GM19043 (cell line): ENCODE measurements around the gene RHOV.

Source experiments
- ATAC-seq: cut with Tn5 transposase; IDR thresholded peaks from one replicate; pipeline ENCODE4 v1.9.1; 2021; ENCODE audit warnings: low read depth; ENCODE audit not compliant: unreplicated experiment

The RHOV gene

DNA sequence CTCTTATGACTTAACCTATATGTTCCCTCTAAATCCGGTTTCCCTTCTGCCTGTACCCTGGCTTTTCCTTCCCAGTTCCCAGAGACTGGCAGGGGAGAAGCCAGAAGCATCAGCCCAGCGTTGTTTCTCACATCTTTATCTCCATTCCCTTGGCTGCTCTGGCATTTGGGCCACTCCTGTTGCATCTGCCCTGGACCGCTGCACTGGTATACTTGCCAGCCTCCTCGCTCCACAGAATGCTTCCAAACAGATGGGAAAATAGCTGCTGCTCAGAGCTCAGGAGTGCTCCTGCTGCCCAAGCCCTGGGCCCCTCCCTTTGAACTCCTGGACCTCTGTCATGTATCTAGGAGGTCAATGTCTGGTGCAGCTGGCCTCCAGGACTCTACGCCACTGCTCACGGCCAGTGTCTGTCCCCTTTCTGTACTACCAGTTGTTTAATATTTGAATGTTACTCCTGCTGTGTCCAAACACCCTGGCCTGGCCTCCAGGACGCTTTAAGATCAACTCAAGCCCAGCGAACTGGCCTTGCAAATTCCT lies 23.4 kb downstream of the RHOV start:
- ATAC-seq: no peak

DNA sequence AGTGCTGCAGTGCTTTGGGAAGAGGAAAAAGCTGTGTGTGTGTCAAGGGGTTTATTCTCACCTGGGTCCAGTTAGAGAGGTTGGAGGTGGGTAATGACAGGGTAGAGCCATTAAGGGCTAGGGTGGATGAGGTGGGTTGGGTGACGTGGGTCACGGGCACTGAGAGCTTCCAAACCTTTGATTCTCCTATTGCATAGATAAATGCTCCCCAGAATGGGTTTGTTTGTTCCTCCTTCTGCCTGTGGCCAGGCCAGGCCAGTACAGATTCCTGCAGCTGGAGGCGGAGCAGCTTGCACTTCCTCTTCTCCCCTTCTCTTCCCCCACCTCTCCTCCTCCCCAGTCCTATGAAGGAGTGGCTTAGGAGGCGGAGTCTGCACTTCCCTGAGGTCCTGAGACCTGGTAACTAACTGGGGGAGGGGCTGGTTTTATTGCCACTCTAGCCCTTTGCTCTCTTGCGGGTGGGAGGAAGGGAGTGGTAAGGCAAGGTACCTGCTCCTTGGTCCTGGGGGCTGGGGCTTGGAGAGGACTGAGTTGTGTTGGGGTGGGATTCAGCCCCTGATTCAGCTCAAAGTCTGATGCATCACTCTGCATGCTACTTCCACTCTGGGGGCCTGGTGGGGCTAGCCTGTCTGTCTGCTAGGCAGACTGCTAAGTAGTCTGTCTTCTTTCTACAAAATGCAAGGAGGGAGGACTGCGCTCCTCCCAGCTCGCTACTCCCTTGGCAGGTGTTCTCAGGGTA lies 26.6 kb downstream of the RHOV start:
- peak; percentile 68 for ATAC-seq

DNA sequence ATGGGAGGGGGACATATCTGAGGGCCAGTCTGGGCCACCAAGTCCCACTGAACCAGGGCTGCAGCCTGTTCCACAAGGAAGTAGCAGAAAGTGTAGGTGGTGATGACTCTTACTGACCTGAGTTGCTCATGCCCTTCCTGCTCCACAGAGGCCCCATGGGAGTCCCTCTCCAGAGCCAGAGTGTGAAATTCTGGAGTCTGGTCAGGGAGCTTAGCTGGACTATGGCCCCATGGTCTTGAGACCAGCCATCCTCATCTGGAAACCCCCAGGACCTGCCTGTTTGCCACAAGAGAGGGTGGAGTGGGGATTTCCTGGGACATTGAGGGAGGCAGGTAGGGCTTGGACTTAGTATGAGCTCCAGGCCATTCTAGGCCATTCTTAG lies 27.2 kb downstream of the RHOV start:
- no peak for ATAC-seq

DNA sequence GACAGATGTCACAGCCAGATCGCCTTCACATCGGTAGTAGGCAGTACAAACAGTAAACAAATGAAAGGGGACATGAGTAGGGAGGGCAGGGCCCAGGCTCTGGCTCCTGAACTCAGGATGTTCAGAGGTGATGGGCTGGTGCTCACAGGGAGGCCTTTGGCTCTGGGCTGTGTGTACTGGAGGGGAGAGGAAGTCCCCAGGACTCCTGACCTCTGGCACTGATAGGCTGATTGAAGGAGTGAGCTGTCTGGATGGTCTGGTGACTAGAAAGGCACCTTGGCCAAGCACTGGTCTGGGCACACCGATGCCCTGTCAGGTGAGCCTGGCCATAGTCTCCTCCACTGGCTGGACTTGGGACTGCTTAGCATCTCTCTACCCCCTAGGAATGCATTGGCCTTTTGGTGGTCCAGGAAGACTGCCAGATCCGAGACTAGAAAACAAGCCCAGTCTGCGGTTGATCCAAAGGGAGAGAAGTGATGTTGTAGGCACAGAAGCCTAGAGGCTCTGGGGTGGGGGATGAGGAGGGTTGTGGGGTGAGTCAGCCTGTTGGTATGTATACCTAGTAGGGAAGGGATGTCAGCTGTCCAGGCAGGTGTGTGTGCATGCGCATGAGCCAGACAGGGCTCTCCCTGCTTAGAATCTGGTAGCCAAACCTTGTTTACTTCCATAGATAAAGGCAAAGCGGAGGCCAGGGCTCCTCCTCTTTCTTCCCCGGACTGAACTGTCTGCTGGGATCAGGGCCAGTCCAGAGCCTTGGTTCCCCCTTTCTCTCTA lies 28.3 kb downstream of the RHOV start:
- ATAC-seq: no peak

DNA sequence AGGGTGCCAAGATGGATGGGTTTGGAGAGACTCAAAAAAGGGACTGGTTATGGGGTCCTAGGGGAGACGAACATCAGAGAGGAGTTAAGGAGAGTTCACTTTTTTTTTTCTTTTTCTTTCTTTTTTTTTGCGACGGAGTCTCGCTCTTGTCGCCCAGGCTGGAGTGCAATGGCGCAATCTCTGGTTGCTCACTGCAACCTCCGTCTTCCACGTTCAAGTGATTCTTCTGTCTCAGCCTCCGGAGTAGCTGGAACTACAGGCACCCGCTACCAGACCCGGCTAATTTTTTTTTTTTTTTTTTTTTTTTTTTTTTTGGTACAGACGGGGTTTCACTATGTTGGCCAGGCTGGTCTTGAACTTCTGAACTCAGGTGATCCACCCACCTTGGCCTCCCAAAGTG lies 29.0 kb downstream of the RHOV start:
- no peak for ATAC-seq

DNA sequence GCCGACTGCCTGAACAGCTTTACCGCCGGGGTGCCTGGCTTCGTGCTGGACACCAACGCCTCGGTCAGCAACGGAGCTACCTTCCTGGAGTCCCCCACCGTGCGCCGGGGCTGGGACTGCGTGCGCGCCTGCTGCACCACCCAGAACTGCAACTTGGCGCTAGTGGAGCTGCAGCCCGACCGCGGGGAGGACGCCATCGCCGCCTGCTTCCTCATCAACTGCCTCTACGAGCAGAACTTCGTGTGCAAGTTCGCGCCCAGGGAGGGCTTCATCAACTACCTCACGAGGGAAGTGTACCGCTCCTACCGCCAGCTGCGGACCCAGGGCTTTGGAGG lies 29.4 kb downstream of the RHOV start:
- no peak for ATAC-seq

DNA sequence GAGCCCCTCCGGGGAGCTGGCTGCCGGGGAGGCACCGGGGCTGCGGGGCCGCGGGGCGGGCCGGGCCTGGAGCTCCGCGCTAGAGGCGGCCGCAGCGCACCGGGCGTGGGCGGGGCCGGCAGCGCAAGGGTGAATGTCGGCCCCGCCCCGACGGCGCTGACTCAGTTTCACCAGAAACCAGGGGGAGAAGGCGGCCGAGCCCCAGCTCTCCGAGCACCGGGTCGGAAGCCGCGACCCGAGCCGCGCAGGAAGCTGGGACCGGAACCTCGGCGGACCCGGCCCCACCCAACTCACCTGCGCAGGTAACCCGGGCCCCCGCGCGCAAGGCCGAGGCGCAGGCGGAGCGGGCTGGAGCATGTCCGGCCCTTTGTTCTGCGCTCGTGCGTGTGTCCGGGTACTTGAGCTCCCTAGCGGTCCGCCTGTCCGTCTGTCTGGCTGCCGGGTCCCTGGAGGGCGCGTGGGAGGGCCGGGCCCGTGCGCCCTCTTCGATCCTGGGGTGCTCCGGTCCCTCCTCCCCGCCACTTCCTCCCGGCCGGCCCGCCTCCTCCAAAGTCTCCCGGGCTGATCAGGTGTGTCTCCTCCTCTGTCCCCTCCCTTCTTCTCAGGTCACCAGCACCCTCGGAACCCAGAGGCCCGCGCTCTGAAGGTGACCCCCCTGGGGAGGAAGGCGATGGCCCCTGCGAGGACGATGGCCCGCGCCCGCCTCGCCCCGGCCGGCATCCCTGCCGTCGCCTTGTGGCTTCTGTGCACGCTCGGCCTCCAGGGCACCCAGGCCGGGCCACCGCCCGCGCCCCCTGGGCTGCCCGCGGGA lies 29.9 kb downstream of the RHOV start, which contains the start of gene SPINT1:
TSS of gene SPINT1 (plus strand) at position 164 of the 811 bp plus-strand sequence. CDS start at position 671, 507 bp downstream.
- ATAC-seq: no peak

DNA sequence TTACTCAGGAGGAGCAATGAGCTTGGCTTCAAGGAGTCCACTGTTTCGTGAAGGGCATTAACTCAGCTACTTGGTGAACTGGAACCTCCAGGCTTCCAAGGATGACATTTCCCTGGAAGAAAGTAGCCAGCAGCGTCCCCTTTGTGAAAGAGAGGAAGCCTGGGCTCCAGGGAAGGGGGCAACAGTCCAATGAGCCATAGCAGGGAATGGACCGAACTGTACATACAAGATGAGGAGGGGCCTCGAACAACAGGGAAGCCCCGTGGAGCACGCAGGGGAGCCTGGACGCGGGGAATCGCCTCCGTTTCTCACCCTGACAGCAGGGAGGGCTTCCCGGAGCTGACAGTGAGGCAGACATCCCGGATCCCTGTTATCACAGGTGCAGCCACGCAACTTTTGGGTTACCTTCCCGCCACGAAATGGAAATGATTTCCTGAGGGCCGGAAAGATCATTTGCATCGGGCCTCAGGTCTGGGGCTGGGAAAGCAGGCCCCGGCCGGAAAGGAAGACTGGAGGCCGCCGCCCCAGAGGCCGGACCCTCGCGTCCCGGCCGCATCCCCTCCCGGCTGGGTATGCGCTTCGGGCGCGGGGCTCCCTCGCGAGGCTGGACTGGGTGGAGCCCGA lies 30.7 kb downstream of the RHOV start:
- ATAC-seq: no peak

DNA sequence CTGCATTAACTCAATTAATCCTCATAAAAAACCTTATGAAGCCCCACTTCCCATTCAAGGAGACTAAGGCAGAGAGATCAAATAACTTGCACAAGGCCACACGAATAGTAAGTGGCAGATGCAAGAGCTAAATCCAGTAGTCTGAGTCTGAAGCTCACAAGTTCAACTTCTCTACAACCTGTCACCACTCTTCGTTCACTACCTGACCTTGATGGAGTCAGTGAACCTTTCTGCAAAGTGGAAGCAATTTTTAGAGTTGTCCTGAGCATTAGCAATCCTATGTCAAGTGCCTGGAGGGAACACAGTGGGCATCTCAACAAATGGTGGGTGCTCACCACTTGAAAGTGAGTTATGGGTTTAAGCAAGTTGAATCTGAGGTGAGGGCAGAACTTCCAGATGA lies 32.3 kb downstream of the RHOV start:
- ATAC-seq: no peak

DNA sequence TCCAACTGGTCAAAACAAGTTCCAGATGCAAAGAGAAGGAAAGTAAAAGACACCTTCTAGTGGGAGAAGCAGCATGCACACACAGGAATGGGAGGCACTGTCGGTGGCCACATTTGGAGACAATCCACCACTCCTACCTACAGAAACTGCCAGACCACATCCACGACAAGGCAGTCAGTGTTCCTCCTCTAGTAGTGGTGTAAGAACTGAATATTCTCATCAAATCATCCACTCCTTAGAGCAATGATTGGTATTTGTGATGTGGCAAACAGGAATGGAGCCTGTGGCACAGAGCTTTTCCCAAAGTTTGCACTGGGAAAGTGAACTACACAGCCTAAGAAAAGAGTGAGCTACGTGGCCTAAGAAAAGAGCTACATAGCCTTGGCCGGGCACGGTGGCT lies 35.3 kb downstream of the RHOV start:
- no peak for ATAC-seq

DNA sequence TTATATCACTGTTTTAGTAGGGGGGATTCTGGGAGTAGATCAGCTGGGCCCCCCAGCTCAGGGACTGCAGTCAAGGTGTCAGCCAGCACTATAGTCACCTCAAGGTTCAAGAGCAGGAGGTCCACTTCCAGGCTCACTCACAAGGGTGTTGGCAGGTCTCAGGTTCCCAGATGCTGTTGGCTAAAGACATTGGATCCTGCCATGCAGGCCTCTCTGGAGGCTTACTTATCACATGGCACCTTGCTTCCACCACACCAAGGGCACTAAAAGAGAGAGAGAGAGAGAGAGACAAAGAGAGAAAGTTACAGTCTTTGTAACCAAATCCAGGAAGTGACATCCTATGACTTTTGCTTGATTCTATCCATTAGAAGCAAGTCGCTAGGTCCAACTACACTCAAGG lies 38.0 kb downstream of the RHOV start:
- no peak for ATAC-seq

DNA sequence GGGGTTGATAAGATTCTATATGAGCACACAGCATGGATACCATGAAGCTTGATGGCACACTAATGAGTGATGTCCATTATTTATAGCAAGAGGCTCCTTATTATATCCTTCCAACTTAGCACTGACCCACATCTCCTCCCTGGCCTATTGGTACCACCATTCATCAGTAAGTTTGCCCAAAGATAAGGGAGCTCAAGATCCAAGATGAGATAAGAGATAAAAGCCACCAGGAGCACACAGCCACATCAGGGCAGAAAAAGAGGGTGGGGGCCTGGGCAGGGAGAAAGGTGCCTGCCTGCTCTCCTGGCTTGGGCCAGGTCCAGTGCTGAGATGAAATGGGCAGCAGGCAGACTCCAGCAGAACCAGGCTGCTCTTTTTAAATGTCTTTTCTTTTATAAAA lies 41.1 kb downstream of the RHOV start:
- no peak for ATAC-seq

DNA sequence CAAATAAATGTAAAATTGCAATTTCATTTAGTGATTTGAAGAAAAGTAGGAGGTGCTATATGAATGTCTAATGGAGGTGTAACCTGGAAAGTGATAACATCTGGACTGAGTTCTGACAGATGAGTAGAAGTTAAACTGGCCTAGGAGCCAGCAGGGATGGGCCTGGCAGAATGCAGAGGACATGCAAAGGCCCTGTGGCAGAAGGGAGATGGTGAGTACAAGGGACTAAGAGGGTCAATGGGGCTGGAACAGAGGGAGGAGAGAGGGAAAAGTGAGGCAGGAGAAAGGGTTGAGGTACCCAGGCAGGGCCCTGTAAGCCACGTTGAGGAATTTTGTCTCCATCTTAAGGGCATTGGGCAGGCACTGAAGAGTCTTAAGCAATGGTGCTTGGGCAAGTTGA lies 42.2 kb downstream of the RHOV start:
- ATAC-seq: no peak

DNA sequence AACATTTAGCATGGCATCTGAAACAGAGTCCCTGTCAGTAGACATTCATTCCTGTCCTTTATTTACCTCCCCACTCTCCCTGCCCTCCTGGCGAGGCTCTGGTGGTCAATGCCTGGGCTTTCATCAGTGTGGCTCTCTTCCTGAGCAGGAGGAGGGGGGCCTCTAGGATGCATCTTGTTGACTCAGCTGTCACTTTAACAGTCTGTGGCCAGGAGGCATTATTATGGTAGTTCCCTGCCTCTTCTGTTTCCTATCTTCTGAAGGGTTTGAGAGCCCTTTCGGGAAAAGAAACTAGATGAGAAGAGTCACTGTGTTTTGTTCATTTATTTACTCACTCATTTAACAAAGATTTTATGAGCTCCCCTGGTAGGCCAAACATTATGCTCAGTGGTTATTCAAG lies 43.1 kb downstream of the RHOV start:
- no peak for ATAC-seq

DNA sequence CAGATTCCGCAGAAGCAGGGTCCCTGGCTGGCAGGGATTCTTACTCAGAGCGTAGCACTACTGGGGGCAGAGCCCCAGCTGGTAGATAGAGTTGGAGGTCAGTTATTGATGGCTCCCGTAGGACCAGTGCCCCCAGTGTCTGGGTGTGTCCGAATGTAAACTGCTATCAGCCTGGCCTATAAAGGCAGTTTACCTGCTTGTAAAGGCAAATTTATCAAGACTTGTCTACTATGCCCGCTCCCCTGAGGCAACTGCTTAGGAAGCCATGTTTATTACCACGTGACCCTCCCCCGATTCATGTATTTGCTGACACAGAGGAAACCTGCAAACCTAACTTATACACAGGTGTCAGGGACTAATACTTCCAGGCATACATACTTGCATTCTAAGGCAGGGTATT lies 44.9 kb downstream of the RHOV start:
- no peak for ATAC-seq

DNA sequence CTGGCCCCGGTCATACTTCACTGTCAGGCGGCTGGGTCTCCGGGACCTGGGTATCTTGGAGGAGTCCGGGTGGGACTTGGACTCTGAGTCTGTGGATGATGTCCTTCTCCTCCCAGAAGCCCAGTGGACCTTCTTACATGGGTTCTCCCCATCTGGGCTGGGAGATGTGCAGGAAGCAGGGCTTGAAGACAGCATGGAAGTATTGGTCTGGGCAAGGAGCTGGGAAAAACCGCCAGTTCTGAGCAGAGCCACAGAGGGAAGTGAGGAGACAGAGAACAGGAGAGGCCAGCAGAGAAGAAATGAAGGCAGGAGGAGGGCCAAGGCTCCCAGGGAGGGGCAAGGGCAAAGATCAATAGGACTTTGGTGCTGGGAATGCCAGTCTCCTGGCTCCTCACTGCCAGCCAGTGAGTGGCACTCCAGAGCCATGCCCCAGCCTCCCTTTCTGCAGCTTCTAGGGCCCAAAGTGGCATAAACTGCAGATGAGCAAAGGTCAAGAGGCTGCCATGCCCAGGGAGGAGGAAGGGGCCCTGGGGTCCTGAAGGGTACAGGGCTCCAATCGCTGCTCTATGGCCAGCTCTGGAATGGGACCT lies 45.5 kb downstream of the RHOV start, which contains the start of gene PPP1R14D:
TSS of gene PPP1R14D (minus strand) at position 262 of the 590 bp plus-strand sequence. CDS start at position 195, 67 bp downstream.
- no peak for ATAC-seq

DNA sequence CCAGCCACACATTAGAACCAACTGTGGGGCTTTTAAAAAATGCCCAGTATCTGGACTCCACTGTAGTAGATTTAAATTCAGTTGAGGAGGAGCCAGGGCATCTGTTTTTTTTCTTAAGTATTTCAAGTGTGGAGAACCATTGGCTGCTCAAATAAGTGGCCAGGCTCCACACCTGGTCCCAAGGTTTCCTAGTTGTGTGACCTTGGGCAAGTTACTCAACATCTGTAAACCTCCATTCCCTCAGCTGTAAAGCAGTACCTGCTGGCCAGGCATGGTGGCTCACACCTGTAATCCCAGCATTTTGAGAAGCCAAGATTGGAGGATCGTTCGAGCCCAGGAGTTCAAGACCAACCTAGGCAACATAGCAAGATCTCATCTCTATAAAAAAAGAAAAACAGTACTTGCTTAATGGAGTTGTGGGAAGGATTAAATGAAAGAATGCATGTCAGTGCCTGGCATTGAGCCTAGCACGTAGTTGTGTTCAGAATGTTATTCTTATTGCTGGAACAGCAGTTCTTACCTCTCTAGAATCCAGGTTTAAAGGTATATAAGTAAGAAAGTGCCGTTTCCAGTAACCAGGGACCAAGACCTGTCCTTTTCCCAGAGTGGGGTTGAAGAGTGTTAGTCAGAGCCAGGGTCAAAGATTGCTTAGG lies 47.5 kb downstream of the RHOV start:
- ATAC-seq: no peak

DNA sequence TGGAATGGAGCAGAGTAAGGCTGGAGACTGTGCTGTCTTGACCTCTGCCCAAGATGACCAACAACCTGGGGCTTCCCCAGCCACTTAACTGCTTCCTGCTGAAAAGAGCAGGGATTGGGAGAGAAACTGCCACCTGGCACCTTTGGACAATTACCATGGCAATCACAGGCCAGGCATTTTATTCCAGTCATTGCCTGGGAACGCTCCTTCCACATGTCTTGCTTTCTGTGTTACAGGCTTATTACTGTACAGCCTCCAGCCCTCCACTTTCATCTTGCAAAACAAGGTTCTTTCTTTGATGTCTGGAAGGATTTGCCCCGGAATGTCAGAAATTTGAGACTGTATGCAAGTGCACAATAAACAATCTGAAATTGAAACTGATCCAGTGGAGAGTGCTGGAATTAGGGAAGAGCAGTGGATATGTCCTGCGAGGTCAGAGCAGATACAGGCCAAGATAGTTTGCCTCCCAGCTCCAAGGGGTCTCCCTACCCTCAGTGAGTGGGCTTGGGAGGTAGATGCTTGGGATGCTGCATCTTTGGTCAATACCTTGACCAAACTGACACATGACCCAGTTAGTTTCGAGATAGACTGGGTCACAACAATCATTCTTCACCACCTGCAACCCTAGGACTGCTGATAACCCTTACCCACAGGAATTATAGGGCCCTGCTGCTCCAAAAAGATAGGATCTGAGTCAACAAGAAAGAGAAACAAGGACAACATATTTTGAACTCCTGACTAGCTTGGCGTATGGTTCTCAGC lies 48.2 kb downstream of the RHOV start:
- ATAC-seq: no peak
